ENCODE measurements around the gene PPP6R3.

The PPP6R3 gene

DNA sequence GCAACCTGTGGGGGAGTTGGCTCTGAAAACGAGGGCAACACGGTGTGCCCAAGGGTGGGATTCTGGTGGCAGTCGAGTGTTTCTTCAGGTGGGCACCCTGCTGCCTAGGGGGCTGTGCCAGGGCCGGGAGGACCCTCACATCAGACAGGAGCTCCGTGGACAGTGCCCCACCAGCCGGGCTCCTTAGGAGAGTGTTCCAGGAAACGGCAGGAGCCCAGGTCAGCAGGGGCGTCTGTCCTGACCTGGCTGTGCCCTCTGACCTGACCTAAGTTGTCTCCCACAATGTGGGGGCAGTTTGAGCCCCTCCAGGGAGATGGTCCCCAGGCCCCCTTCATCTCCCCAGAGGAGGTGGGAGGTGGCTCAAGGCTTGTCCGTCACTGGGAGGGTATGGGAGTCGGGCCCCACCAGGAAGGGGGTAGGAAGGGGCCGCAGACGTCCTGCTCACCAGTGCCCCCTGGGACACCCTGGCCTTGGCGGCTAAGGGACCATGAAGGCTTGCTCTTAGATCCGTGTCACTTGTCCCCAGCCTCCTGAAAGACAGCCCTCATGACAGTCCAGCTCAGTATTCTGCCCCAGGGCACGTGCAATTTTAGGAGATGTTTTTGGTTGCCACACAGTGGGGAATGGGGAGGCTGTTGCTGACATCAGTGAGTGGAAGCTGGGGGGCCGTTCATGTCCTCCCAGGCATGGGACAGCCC is 191.6 kb downstream of the PPP6R3 start:
- DNase-seq (ENCODE audit: low spot score): no peak

- DNase-seq (ENCODE audit: low spot score): no peak
Observed at GRCh38 chr11:68652683-68653156, 192.2 kb downstream of the PPP6R3 start.

DNA sequence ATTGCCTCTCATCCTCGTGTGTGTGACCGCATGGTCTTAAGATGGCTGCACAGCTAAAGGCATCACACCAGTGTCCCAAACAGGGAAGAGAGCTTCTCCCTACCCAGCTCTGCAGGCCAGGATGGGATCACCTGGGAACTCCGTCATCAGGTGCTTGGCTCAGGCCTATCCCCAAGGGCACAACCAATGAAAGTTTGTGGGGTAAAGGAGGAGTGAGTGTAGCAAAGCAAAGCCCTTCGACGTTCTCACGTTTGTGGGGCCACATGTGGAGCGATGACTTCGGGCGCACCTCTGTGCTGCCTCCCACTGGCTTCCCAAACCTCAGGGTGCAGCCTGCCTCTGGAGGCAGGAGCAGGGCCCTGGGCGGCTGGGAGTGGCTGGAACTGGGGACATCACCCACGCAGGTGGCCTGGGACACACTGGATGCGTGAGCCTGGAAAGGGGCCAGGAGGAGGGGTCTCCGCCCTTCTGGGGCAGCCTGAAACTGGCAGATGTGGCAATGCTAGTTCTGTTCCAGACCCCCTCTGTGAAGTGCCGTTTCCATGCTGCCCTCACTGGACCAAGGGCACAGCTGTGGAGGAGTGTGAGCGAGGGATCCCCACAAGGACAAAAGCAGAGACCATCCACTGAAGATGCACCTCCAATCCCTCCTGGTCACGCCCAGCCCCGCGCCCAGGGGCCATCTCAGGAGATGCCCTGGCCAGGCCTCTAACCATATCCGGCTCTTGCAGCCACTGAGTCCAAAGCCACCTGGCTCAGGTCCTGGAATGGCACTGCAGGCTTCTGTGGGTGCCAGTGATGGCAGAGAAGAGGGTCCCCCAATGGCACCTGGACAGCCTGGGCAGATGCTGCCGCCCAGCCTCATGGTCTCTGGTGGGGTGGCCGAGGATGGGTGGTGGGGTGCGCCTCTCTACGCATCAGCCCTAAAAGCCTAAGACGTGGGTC is 193.2 kb downstream of the PPP6R3 start:
- no peak for DNase-seq (ENCODE audit: low spot score)

DNA sequence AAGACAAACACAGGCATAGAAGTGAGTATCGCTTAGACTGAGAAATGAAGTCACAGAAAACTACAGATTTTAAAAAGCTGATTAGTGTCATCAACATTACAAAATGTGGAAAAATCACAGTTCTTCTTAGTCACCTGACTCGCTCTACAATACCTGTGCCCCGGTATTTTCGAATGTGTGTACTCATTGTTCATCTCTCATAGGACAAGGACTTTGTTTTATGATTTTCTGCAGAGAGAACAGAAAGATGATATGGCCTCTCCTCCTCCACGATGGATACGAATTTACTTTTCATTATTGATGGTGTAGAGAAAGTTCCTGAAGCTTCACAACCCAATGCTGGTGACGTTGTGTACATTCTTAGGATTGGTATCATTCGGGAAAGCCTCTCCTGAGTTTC is 194.4 kb downstream of the PPP6R3 start:
- no peak for DNase-seq (ENCODE audit: low spot score)

DNA sequence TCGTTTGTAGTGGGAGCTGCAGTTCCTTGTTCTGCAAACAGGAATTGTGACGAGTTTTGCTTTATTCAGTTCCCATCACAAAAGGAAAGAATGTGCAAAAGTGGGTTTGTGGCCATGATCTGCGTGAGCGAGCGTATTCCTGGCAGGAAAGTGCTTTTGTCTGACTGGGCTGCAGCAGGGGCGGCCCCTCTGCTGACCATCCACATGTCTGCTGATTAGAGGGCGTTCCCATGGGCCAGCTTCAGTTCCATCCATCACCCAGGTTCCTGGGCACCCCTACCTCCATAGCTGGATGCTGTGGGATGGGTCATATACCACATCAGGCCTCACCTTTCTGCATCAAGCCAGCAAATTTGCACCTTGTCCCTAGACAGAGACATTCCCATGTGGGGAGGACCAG is 194.9 kb downstream of the PPP6R3 start:
- DNase-seq (ENCODE audit: low spot score): no peak

GRCh38 chr11:68655806-68656205 is 195.3 kb downstream of the PPP6R3 start:
- no peak for DNase-seq (ENCODE audit: low spot score)

DNA sequence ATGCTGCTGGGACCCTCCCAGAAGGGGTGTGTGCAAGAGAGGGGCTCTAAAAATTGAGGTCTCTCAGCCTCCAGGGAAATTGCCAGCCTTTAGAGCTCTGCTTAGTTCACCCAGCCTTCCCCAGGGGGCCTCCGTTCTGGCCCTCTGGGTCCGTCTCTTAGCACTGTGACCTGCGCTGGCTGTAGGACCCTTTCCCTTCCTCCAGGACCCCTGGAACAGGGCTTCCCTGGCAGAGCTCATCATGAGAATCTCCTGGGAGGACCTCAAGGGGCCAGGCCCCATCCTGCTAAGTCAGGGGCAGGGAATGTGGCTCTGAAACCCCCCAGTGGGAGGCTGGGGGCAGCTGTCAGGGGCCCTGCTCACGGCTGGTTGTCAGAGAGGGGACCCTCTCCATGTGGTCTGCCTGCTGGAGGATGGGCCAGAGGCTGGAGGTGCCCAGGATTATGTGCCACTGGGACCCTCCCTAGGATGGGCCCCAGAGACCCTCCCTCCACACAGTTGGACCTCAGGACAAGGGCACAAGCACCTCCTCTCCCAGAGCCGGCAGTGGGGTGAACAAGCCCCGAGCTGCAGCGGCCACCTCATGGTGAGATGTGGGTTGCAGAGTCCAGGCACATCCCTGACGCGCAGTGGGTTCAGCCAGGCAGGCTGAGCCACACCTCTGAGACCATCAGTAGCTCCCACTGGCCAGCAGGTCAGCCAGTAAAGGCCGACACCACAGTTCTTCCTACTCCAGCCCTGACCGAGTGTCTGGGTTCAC is 196.6 kb downstream of the PPP6R3 start:
- no peak for DNase-seq (ENCODE audit: low spot score)

DNA sequence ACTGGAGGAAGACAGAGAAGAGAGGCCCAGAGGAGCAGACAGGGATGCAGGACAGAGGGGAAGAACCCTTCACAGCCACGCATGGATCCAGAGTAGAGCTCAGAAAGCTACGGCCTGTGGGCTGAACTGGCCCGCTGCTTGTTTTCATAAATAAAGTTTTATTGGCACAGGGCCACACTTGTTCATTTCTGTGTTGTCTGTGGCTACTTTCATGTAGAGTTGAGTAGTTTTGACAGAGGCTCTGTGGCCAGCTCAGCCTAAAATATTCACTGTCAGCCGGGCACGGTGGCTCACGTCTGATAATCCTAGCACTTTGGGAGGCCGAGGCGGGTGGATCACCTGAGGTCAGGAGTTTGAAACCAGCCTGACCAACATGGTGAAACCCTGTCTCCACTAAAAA is 197.5 kb downstream of the PPP6R3 start:
- DNase-seq (ENCODE audit: low spot score): no peak

GRCh38 chr11:68658661-68659060 is 198.1 kb downstream of the PPP6R3 start:
- no peak for DNase-seq (ENCODE audit: low spot score)

GRCh38 chr11:68659158-68659921 is 198.8 kb downstream of the PPP6R3 start:
- DNase-seq (ENCODE audit: low spot score): peak; percentile 17

DNA sequence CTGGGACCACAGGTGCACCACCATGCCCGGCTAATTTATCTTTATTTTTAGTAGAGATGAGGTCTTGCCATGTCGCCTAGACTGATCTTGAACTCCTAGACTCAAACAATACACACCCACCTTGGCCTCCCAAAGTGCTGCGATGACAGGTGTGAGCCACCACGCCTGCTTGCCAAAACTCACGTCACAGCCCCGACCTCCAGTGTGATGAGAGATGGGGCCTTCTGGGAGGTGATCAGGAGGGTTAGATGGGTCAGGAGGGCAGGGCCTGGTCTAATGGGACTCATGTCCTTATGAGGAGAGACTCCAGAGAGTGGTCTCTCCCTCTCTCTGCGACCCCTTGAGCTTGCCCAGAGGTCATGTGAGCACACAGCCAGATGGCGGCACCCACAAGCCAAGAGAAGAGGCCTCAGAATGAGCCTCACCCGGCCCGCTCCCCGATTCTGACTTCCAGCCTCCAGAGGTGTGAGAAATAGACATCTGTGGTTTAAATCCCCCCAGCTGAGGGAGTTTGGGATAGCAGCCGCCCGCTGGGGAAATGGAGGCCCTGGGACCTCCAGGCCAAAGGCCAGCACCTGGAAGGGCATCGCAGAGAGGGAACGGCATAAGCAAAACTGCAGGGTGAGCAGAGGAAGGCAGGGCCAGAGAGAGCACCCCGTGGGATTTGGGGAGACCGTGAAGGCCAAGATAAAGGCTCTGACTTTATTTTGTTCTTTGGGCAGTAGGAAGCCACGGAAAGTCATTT is 199.7 kb downstream of the PPP6R3 start:
- DNase-seq (ENCODE audit: low spot score): no peak

GRCh38 chr11:68661014-68661413 is 200.5 kb downstream of the PPP6R3 start:
- no peak for DNase-seq (ENCODE audit: low spot score)

DNA sequence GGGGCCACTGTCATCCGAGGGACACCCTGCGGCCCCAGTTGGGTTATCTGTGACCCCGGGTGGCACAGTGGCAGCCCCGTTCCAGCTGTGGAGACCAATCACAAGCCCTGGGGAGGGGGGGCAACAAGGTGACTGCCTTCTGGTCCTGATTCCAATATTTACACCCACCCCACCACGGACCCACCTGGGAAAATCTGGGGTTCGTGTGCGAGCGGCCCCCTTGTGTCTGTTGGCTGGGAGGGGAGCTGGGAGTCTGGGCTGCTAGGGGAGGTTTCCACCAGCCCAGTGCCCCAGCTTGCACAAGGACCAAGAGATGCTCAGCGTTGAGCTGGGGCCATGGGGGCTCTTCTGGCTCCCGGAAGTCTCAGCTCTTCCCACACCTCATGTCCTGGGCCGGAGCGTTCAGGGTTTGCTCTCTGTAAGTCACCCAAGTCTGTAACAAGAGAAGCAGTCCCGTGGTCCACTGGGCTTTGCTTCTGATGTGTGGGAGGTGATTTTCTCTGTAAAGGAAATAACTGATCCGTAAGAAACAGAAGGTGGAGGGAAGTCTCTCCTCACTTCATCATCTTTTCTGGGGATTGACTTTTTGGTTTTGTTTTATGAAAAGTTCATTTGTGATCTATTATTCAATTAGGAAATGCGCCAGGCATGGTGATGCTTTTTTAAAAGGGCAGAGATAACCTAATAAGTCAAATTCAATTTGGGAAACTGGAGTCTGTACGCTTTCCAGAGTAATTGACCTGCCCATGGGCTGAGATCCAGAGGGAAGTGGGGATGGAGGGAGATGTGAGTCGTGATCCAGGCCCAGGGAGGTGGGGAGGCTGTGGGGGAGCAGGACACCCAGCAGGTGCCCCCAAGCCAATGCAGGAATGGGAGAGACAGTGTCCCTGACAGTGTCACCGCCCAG is 201.4 kb downstream of the PPP6R3 start:
- no peak for DNase-seq (ENCODE audit: low spot score)

- no peak for DNase-seq (ENCODE audit: low spot score)
Observed at GRCh38 chr11:68663482-68664010, 203.0 kb downstream of the PPP6R3 start.

DNA sequence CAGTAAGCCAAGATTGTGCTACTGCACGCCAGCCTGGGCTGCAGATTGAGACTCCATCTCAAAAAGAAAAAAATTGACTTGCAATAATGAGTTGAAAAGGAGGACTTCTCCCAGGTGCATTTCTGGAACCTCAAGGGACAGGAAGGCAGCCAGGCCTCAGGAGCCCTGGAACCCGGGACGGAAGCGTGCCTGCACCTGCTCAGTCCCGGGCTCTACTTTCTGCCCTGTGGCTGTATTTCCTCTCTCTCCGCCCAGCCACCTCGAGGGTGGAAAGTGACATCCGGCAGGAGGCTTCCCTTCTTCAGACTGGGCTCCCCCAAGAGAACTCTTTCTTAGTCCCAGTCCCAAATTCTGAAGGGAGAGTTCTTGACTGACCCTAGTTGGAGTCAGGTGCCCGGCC is 203.6 kb downstream of the PPP6R3 start:
- no peak for DNase-seq (ENCODE audit: low spot score)

GRCh38 chr11:68664906-68665305 is 204.4 kb downstream of the PPP6R3 start:
- no peak for DNase-seq (ENCODE audit: low spot score)
